Subcutaneous abdominal adipose tissue (tissue), 5 donors: Measurements from ENCODE around the gene BTBD7.

Source experiments
- H3K27ac ChIP-seq: one replicate; pipeline ENCODE4 v1.7.0; 2013; ENCODE audit warnings: low read depth, mild to moderate bottlenecking, inconsistent platforms, low read length, moderate library complexity
- H3K27me3 ChIP-seq, 5 donors: one replicate each; pipeline ENCODE4 v1.7.0; 2013; ENCODE audit warnings: low read length in 5 of 5, inconsistent platforms in 1 of 5; ENCODE audit not compliant: control insufficient read depth in 5 of 5, insufficient read depth in 4 of 5
- H3K36me3 ChIP-seq, 5 donors: one replicate each; pipeline ENCODE4 v1.7.0; 2013; ENCODE audit warnings: low read length in 5 of 5; ENCODE audit not compliant: control insufficient read depth in 5 of 5, insufficient read depth in 5 of 5
- H3K4me1 ChIP-seq, 5 donors: one replicate each; pipeline ENCODE4 v1.7.0; 2013; ENCODE audit warnings: low read length in 5 of 5, mild to moderate bottlenecking in 3 of 5, moderate library complexity in 1 of 5; ENCODE audit not compliant: control insufficient read depth in 5 of 5, insufficient read depth in 5 of 5
- H3K4me3 ChIP-seq, 5 donors: one replicate each; pipeline ENCODE4 v1.7.0; 2013; ENCODE audit warnings: low read length in 5 of 5, low read depth in 1 of 5
- H3K9ac ChIP-seq, 5 donors: one replicate each; pipeline ENCODE4 v1.7.0; 2013; ENCODE audit warnings: low read length in 5 of 5, mild to moderate bottlenecking in 4 of 5, moderate library complexity in 3 of 5
- H3K9me3 ChIP-seq, 5 donors: one replicate each; pipeline ENCODE4 v1.7.0; 2013; ENCODE audit warnings: low read length in 5 of 5; ENCODE audit not compliant: control insufficient read depth in 5 of 5
- donor health status: healthy.
- donor health status: healthy.
- donor health status: healthy.
- donor health status: healthy.
- donor health status: healthy.

The BTBD7 gene

GRCh38 chr14:93232159-93232558 lies 100.7 kb downstream of the BTBD7 start:
- Histone ChIP-seq H3K4me1 (peaks cover 0 to 14% (median 14%) of the 10 kb centered on the region in 5 donors), H3K9me3 (no peaks in the 10 kb centered on the region), H3K27me3 (peaks cover 0 to 3% (median 0%) of the 10 kb centered on the region in 5 donors), H3K27ac (no peak overlapping the region), H3K9ac (no peak overlapping the region), H3K36me3 (peaks cover 13 to 24% (median 18%) of the 10 kb centered on the region in 5 donors), H3K4me3 (peak overlapping the region in 4 of 5 donors; percentile 47 to 74 (median 66))

DNA sequence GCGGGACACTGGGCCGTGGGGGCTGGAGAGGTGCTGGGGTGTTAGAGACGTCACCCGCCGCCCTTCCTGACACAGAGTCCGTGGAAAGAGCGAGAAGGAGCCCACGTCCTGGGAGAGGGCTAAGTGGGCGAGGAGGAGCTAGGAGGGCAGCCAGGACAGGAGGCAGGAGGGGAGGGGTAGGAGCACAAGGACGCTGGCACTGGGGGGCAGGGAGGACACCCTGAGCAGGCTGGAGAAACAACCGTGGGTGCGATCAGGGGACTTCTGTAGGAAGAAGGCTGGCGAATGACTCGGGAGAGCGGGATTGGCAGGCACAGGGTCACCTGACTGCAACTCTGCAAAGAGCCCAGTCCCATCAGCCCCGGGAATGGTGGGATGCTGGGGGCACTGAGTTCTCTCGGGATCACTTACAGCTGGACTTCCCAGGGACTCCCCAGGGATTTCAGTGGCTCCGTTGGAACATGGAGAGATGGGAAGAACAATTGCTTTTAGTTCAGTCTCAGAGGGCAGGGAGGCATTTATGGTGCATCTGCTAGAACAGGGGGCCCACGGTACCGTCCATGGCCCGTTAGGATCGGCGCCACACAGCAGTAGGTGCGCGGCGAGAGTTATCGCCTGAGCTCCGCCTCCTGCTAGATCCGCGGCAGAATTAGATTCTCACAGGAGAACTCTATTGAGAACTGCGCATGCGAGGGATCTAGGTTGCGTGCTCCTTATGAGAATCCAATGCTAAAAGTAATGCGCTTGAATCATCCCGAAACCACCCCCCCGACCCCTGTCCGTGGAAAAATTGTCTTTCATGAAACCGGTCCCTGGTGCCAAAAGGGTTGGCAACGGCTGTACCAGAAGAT lies 101.5 kb downstream of the BTBD7 start:
- no peaks in the 10 kb centered on the region for H3K9me3 ChIP-seq
- peaks cover 13 to 29% (median 23%) of the 10 kb centered on the region in 5 donors for H3K36me3 ChIP-seq
- peaks cover 0 to 3% (median 0%) of the 10 kb centered on the region in 5 donors for H3K27me3 ChIP-seq
- H3K27ac ChIP-seq, result no peak overlapping the region
- peak overlapping the region in 3 of 5 donors; percentile 11 to 64 (median 40) for H3K9ac ChIP-seq
- H3K4me3 ChIP-seq, result peak overlapping the region; percentile 47 to 74 (median 65)
- H3K4me1 ChIP-seq, result peaks cover 0 to 14% (median 14%) of the 10 kb centered on the region in 5 donors

DNA sequence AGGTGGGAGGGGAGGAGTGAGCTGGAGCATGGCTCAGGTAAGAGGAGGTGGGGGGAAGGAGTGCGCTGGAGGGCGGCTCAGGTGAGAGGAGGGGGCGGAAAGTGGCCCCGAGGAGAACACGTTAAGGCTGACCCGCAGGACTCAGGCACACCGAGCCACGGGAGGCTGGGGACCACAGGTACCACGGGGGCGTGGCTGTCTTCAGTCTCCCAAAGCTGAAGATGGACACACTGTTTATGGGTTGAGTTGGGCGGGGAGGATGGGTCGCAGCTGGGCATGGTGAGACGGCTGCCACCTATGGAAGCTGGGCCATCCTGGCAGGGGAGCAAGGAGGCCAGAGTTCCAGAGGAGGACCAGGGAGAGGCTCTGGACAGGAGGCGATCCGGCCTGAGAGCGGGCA lies 102.3 kb downstream of the BTBD7 start:
- H3K9ac ChIP-seq, result no peak overlapping the region
- H3K27ac ChIP-seq, result no peak overlapping the region
- peaks cover 0 to 3% (median 0%) of the 10 kb centered on the region in 5 donors for H3K27me3 ChIP-seq
- no peaks in the 10 kb centered on the region for H3K9me3 ChIP-seq
- H3K4me1 ChIP-seq, result peaks cover 0 to 14% (median 14%) of the 10 kb centered on the region in 5 donors
- H3K36me3 ChIP-seq, result peaks cover 13 to 35% (median 29%) of the 10 kb centered on the region in 5 donors
- peak overlapping the region in 1 of 5 donors; percentile 65 for H3K4me3 ChIP-seq

- H3K9ac ChIP-seq, result no peak overlapping the region
- no peaks in the 10 kb centered on the region for H3K9me3 ChIP-seq
- H3K36me3 ChIP-seq, result peaks cover 13 to 53% (median 44%) of the 10 kb centered on the region in 5 donors
- H3K27ac ChIP-seq, result no peak overlapping the region
- H3K4me3 ChIP-seq, result no peak overlapping the region
- H3K27me3 ChIP-seq, result peaks cover 0 to 3% (median 0%) of the 10 kb centered on the region in 5 donors
- peaks cover 0 to 14% (median 14%) of the 10 kb centered on the region in 5 donors for H3K4me1 ChIP-seq
Measured at GRCh38 chr14:93228550-93228949, 104.3 kb downstream of the BTBD7 start.

GRCh38 chr14:93223565-93223964 lies 109.3 kb downstream of the BTBD7 start:
- no peaks in the 10 kb centered on the region for H3K27me3 ChIP-seq
- peaks cover 13 to 72% (median 66%) of the 10 kb centered on the region in 5 donors for H3K36me3 ChIP-seq

GRCh38 chr14:93220509-93220908 lies 112.3 kb downstream of the BTBD7 start:
- H3K9me3 ChIP-seq, result no peaks in the 10 kb centered on the region
- H3K4me3 ChIP-seq, result no peak overlapping the region
- H3K36me3 ChIP-seq, result peaks cover 12 to 71% (median 58%) of the 10 kb centered on the region in 5 donors
- H3K9ac ChIP-seq, result no peak overlapping the region
- H3K27me3 ChIP-seq, result no peaks in the 10 kb centered on the region
- no peaks in the 10 kb centered on the region for H3K4me1 ChIP-seq
- no peak overlapping the region for H3K27ac ChIP-seq

More at GRCh38 chr14:93223565-93223964, 109.3 kb downstream of the BTBD7 start:
- Histone ChIP-seq H3K27ac (no peak overlapping the region), H3K4me3 (no peak overlapping the region), H3K9ac (no peak overlapping the region), H3K9me3 (no peaks in the 10 kb centered on the region), H3K4me1 (no peaks in the 10 kb centered on the region)

DNA sequence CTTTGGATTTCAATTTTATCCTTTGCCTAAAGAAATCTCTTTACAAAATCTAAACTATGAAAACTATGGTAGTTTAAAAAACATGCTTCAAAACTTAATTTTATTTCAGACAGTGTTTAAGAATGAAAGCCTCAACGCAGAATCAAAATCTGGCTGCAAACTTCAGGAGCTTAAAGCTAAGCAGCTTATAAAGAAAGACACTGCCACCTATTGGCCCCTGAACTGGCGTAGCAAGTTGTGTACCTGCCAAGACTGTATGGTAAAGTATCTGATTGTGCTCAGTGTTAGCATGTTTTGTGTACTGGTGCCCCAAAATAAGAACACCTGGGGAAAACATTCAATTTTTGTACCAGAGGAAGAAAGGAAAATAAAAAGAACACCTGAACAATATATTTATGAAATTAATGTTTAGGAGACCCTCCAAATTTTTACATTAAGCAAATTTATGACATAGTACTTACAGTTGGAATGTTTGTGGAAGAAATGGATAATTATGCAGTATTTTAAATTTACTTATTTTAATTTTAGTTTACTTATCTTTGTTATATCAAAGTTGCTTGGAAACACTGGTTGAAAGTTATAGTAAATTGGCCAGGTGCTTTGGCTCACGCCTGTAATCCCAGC lies 113.6 kb downstream of the BTBD7 start:
- Histone ChIP-seq H3K9me3 (no peaks in the 10 kb centered on the region), H3K27ac (no peak overlapping the region), H3K9ac (no peak overlapping the region), H3K4me3 (no peak overlapping the region), H3K27me3 (no peaks in the 10 kb centered on the region), H3K4me1 (no peaks in the 10 kb centered on the region), H3K36me3 (peaks cover 20 to 72% (median 61%) of the 10 kb centered on the region in 5 donors)

DNA sequence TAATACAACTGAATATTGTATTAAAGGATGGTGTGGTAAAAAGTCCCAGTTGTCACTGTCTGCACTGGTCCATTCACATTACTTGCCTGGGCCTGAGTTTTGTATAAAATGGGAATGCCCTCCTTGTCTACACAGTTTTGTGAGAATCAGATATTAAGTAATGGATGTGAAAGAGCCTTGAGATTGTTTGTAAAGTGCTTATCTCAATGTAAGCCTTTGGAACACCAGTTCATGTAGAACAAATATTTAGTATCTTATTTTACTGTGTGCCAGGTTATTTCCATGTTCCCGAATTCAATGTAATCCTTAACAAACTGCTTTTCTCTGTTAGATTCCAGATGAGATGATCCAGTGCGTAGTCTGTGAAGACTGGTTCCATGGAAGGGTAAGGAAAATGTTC lies 118.2 kb downstream of the BTBD7 start:
- Histone ChIP-seq H3K9me3 (no peaks in the 10 kb centered on the region), H3K4me3 (no peak overlapping the region), H3K9ac (no peak overlapping the region), H3K4me1 (no peaks in the 10 kb centered on the region), H3K36me3 (peaks cover 28 to 60% (median 46%) of the 10 kb centered on the region in 5 donors), H3K27me3 (no peaks in the 10 kb centered on the region), H3K27ac (no peak overlapping the region)

DNA sequence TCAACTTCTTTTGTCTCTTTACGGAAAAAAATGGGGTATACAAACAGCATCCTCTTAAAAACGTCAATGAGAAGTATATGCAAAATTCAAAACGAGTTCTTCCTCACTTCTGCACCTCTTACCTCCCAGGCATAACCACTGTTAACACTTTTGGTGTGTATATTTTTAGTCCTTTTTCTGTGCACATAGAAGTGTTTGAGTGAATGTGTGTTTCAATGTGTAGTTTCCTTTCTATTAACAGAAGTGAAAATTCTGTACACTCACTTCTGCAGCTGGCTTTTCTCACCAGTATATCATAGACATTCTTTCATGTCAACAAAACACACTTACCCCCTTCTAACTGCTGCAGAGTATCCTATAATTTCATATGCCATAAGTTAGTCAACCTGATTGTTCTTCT lies 120.4 kb downstream of the BTBD7 start:
- no peak overlapping the region for H3K9ac ChIP-seq
- peaks cover 24 to 50% (median 42%) of the 10 kb centered on the region in 5 donors for H3K36me3 ChIP-seq
- no peaks in the 10 kb centered on the region for H3K27me3 ChIP-seq
- H3K4me3 ChIP-seq, result no peak overlapping the region
- H3K4me1 ChIP-seq, result peaks cover 0 to 13% (median 9%) of the 10 kb centered on the region in 5 donors
- no peaks in the 10 kb centered on the region for H3K9me3 ChIP-seq
- no peak overlapping the region for H3K27ac ChIP-seq
